GM12878 (cell line): ENCODE results near the gene NTN1. TPM values are rescaled to one million over a fixed set of nuclear protein-coding genes. Genes with fewer than 3 reads are reported as not detected.

Experiments used
- ATAC-seq: fragments of 200-7000 bp; cut with Tn5 transposase; 3 replicates; pipeline ENCODE4 v1.9.1; 2020; ENCODE audit warnings: mild to moderate bottlenecking, moderate library complexity
- BruUV-seq: library from RNA; stranded (reverse); fragments of 400-500 nt; replicated peaks from 2 replicates; lab custom pipeline; 2021; lab: Mats Ljungman, UMichigan
- CTCF ChIA-PET: fragments of 300-600 bp; sonication (Branson Sonifier 250); formaldehyde crosslinking; extraction: SDS; loops from one replicate; lab custom pipeline; 2021; ENCODE audit warnings: inconsistent platforms; lab: Yijun Ruan, JAX
- POLR2A ChIA-PET: fragments of 350-600 bp; formaldehyde crosslinking; extraction: SDS; loops from one replicate; lab custom pipeline; 2021; ENCODE audit warnings: inconsistent platforms; lab: Charles Lee
- RAD21 ChIA-PET: fragments of 300-600 bp; sonication (Branson Sonifier 250); formaldehyde crosslinking; loops from one replicate; lab custom pipeline; 2023; ENCODE audit warnings: antibody characterized with exemption; ENCODE audit not compliant: unreplicated experiment; lab: Charles Lee
- SMC1A ChIA-PET: fragments of 300-600 bp; sonication (Branson Sonifier 250); formaldehyde crosslinking; loops from one replicate; lab custom pipeline; 2023; ENCODE audit not compliant: unreplicated experiment, uncharacterized antibody; lab: Charles Lee
- DNase-seq: peaks from one replicate; pipeline ENCODE4 v3.0.0-alpha.2; 2011; ENCODE audit warnings: low read depth, low spot score
- FAIRE-seq: peaks from 3 replicates; lab custom pipeline; 2011; peaks lifted over from hg19 to GRCh38; lab: Jason Lieb, UNC
- H2AFZ ChIP-seq: 2 replicates; pipeline ENCODE4 v1.6.0; 2011; ENCODE audit warnings: low read depth, low read length, control low read depth; ENCODE audit not compliant: control insufficient read depth
- H3K27ac ChIP-seq: 2 replicates; pipeline ENCODE4 v1.5.1; 2011; ENCODE audit warnings: control low read depth; ENCODE audit not compliant: control insufficient read depth, insufficient read depth
- H3K27me3 ChIP-seq, 2 experiments: replicated peaks in 1 of 2; 2 replicates each; pipeline versions ENCODE4 v1.6.0 to v1.6.1; 2011; ENCODE audit warnings: low read length in 1 of 2; ENCODE audit not compliant: control insufficient read depth in 2 of 2, insufficient read depth in 2 of 2
- H3K36me3 ChIP-seq, 2 experiments: 2 replicates each; pipeline ENCODE4 v1.5.1; 2011; ENCODE audit warnings: low read length in 1 of 2; ENCODE audit not compliant: control insufficient read depth in 2 of 2, insufficient read depth in 2 of 2
- H3K4me1 ChIP-seq: 2 replicates; pipeline ENCODE4 v1.6.1; 2011; ENCODE audit warnings: mild to moderate bottlenecking, low read length, moderate library complexity, mixed read lengths; ENCODE audit not compliant: control insufficient read depth, insufficient read depth
- H3K4me2 ChIP-seq: 2 replicates; pipeline ENCODE4 v1.6.0; 2011; ENCODE audit warnings: control low read depth; ENCODE audit not compliant: control insufficient read depth, insufficient read depth
- H3K4me3 ChIP-seq: fragments of 200-600 bp; sonication (generic); 2 replicates; pipeline ENCODE4 v1.5.1; 2016
- H3K79me2 ChIP-seq: 2 replicates; pipeline ENCODE4 v1.6.0; 2011; ENCODE audit warnings: low read length; ENCODE audit not compliant: control insufficient read depth, insufficient read depth
- H3K9ac ChIP-seq: 2 replicates; pipeline ENCODE4 v1.8.0; 2011; ENCODE audit warnings: low read length, control low read depth, mixed read lengths; ENCODE audit not compliant: control insufficient read depth, insufficient read depth
- H3K9me3 ChIP-seq: replicated peaks from 3 replicates; pipeline ENCODE4 v1.5.1; 2011; ENCODE audit warnings: mild to moderate bottlenecking, low read length; ENCODE audit not compliant: control insufficient read depth, insufficient read depth
- H4K20me1 ChIP-seq: 2 replicates; pipeline ENCODE4 v1.6.0; 2011; ENCODE audit not compliant: control insufficient read depth, insufficient read depth
- ASH2L ChIP-seq: fragments of 300-600, 200-600 bp; sonication (generic); IDR thresholded peaks from 2 replicates; pipeline ENCODE4 v1.6.1; 2017; ENCODE audit warnings: low read depth, mild to moderate bottlenecking, borderline replicate concordance
- EED ChIP-seq: sonication (generic); IDR thresholded peaks from 2 replicates; pipeline ENCODE4 v1.6.1; 2016; ENCODE audit warnings: antibody characterized with exemption, low read depth
- KLF5 ChIP-seq: fragments of 450-650 bp; IDR thresholded peaks from 2 replicates; pipeline ENCODE4 v1.6.1; 2014; ENCODE audit warnings: mild to moderate bottlenecking; ENCODE audit not compliant: partially characterized antibody
- NFXL1 ChIP-seq: fragments of 450-650 bp; IDR thresholded peaks from 2 replicates; pipeline ENCODE4 v1.6.1; 2017; ENCODE audit warnings: antibody characterized with exemption, mild to moderate bottlenecking, borderline replicate concordance
- SIN3A ChIP-seq: IDR thresholded peaks from 2 replicates; pipeline ENCODE4 v1.6.1; 2012; ENCODE audit warnings: low read depth, low read length, improper control_type of control experiment
- SMAD1 ChIP-seq: fragments of 450-650 bp; IDR thresholded peaks from 2 replicates; pipeline ENCODE4 v1.6.1; 2018; ENCODE audit warnings: mild to moderate bottlenecking, low read depth; ENCODE audit not compliant: partially characterized antibody
- SREBF2 ChIP-seq: IDR thresholded peaks from 2 replicates; pipeline ENCODE4 v1.6.1; 2012; ENCODE audit warnings: mild to moderate bottlenecking, low read length
- ZBED1 ChIP-seq: IDR thresholded peaks from 2 replicates; pipeline ENCODE4 v1.6.1; 2016; ENCODE audit warnings: borderline replicate concordance
- ZZZ3 ChIP-seq: IDR thresholded peaks from 2 replicates; pipeline ENCODE4 v1.6.1; 2011; ENCODE audit warnings: low read depth; ENCODE audit not compliant: control insufficient read depth, insufficient read length
- WGBS: methylation state at CpG from one replicate; pipeline ENCODE4 v1.1.6; 2016; ENCODE audit warnings: low lambda C conversion rate; ENCODE audit not compliant: insufficient replicate concordance, insufficient coverage; ENCODE audit errors: missing lambda C conversion rate; 5-methylcytosine and 5-hydroxymethylcytosine counted together
- in situ Hi-C: fragments of 300-500 bp; cut with MboI; formaldehyde crosslinking; loops from 9 replicates; pipeline ENCODE4 v1.14.3; 2018; ENCODE audit warnings: mixed read lengths
- intact Hi-C: fragments of 100-400 bp; cut with micrococcal nuclease; formaldehyde crosslinking; loops from one replicate; pipeline ENCODE4 v1.14.2; 2022; ENCODE audit not compliant: unreplicated experiment
- polyA plus RNA-seq, 11 experiments: library from polyadenylated mRNA; depleted of rRNA in 4 of 11; unstranded in 6 of 11; stranded (reverse) in 5 of 11; fragments of >200 nt; fragmentation: Nextera tagmentation in 4 of 11; fragmentation: Illumina TruSeq in 1 of 11; extraction: Ambion mirVana in 4 of 11; extraction: Trizol in 1 of 11; gene quantifications; 1 replicate in 1 of 11; 2 replicates in 10 of 11; pipeline versions ENCODE4 v1.2.1 to v1.2.3, GENCODE V29; 2011 to 2016; ENCODE audit warnings: inconsistent platforms in 2 of 11, missing spikeins in 2 of 11, low read depth in 1 of 11
- total RNA-seq, 4 experiments: library from RNA; depleted of rRNA in 3 of 4; stranded (reverse); fragments of >200 nt in 3 of 4; fragmentation: Illumina TruSeq in 1 of 4; extraction: Trizol in 1 of 4; gene quantifications; 2 replicates each; pipeline versions ENCODE4 v1.2.1 to v1.2.3, GENCODE V29; 2013 to 2021
- TF ChIP-seq, protein P1 (sequence below): fragments of 450-650 bp; IDR thresholded peaks from 2 replicates; pipeline ENCODE4 v1.6.1; 2016; ENCODE audit warnings: mild to moderate bottlenecking

Gene NTN1
- total and polyA plus RNA-seq, 10 of the 15 experiments (the other 5 are each of a cell fraction or from before 2014, with no cell fraction given): 0.02 to 0.89 (median 0.35) TPM

DNA sequence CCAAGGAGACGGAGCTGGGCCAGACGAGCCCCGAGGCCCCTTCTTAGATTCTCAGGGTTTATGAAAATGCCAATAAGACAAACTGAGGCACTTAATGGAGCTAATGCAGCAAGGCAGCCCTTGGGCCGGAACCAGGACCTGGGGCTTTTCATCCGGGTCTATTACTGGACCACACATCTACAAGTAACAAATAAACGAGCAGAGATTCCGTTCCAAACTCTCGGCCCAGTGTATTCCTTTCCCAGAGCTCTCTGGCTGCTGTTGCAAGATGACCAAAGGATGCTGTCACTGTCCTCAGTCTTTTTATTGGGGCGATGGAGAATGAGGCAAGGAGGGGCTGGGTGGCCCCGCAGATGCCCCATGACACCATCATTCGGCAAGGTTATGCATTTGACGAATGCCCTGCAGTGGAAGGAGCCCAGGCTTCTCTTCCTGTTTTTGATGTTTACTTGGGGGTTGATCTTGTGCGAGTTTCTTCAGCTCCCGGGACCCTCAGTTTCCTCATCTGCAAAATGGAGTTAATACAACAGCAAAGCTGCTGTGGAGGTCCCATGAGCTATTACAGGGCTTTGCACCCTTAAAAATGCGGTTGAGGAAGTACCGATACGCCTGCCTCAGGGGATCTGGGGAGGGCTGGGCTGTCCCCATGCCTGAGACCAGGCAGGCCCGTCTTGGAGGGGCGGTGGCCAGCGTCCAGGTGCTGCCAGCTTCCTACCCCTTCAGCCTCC, 1.1 kb upstream of the NTN1 start:
- POLR2A ChIA-PET: no interaction called here

More for the DNA sequence above, 1.1 kb upstream of the NTN1 start:
- ATAC-seq (peak; percentile 25), FAIRE-seq (no peak), DNase-seq (no peak)
- peaks cover 5% of the 10 kb centered on the region; the same call in 2 of the 3 replicates for H3K9me3 ChIP-seq
- H3K27ac ChIP-seq: no peak overlapping the region
- H3K4me2 ChIP-seq: peak overlapping the region; percentile 97
- in situ Hi-C loops (no loop called here), intact Hi-C loops (no loop called here)
- peaks cover 15% of the 10 kb centered on the region for H3K4me1 ChIP-seq
- ChIA-PET CTCF (interaction anchor here (0.8 to 2.3 kb wide), 4 partner anchors 22 to 502 kb away, joined by 3 to 7 read pairs (median 4); no protein-coding TSS in a partner anchor), RAD21 (interaction anchor here (0.8 kb wide), 1 partner anchor 89 kb away, joined by 3 read pairs; no protein-coding TSS in a partner anchor), SMC1A (interaction anchor here (0.7 to 1.0 kb wide), 2 partner anchors 22 to 271 kb away, joined by 3 to 4 read pairs; no protein-coding TSS in a partner anchor)
- no peaks in the 10 kb centered on the region for H3K36me3 ChIP-seq
- BruUV-seq: no TSS peak
- no peaks in the 10 kb centered on the region for H4K20me1 ChIP-seq
- H3K27me3 ChIP-seq: peaks cover 17 to 26% of the 10 kb centered on the region in 2 experiments
- H2AFZ ChIP-seq: peak overlapping the region; percentile 61
- peak overlapping the region; percentile 76; the same call in 1 of the 2 replicates for H3K4me3 ChIP-seq
- TF ChIP-seq EED: no peak
- TF ChIP-seq, protein P1, sequence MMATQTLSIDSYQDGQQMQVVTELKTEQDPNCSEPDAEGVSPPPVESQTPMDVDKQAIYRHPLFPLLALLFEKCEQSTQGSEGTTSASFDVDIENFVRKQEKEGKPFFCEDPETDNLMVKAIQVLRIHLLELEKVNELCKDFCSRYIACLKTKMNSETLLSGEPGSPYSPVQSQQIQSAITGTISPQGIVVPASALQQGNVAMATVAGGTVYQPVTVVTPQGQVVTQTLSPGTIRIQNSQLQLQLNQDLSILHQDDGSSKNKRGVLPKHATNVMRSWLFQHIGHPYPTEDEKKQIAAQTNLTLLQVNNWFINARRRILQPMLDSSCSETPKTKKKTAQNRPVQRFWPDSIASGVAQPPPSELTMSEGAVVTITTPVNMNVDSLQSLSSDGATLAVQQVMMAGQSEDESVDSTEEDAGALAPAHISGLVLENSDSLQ: no peak
- no peak for TF ChIP-seq KLF5
- TF ChIP-seq NFXL1: no peak
- TF ChIP-seq ZZZ3: no peak
- TF ChIP-seq SREBF2: no peak
- TF ChIP-seq SMAD1: no peak
- no peak for TF ChIP-seq SIN3A
- TF ChIP-seq ZBED1: no peak
- TF ChIP-seq ASH2L: no peak
- TF ChIP-seq, all 136 proteins: peak for 0
- Histone ChIP-seq H3K79me2 (no peaks in the 10 kb centered on the region), H3K9ac (no peak overlapping the region; the same call in 1 of the 2 replicates)
- WGBS: 42% methylated on average over 20 of the region's 20 CpGs
